ENCODE data around the gene TEKTIP1. TPM values are rescaled to one million over a fixed set of nuclear protein-coding genes. Genes with fewer than 3 reads are reported as not detected.

The TEKTIP1 gene
- total RNA-seq, 1 donor from 2014 or later, result 7.6 TPM

Other genes with a start within 250 kb of the TEKTIP1 start
- gene NFIC, start 172.6 kb upstream of the TEKTIP1 start, total RNA-seq, result 12.7 and 14.9 TPM in 2 replicates
- 0.54 TPM in 1 of 2 replicates, not detected in the other for gene SMIM24, start 58.6 kb upstream of the TEKTIP1 start, total RNA-seq
- not detected in 2 replicates for gene SMIM44, start 55.7 kb upstream of the TEKTIP1 start, total RNA-seq
- gene DOHH, start 38.5 kb upstream of the TEKTIP1 start, total RNA-seq, result 16.9 and 19.4 TPM in 2 replicates
- 63.0 and 63.1 TPM in 2 replicates for gene FZR1, start 32.9 kb upstream of the TEKTIP1 start, total RNA-seq
- 89.0 and 92.8 TPM in 2 replicates for gene MFSD12, start 18.4 kb downstream of the TEKTIP1 start, total RNA-seq
- gene HMG20B, start 33.8 kb downstream of the TEKTIP1 start, total RNA-seq, result 41.5 and 44.3 TPM in 2 replicates
- gene GIPC3, start 46.3 kb downstream of the TEKTIP1 start, total RNA-seq, result 0.95 and 0.98 TPM in 2 replicates
- 0.39 and 1.1 TPM in 2 replicates for gene TBXA2R, start 67.7 kb downstream of the TEKTIP1 start, total RNA-seq
- 35.4 and 39.2 TPM in 2 replicates for gene CACTIN, start 87.6 kb downstream of the TEKTIP1 start, total RNA-seq
- gene PIP5K1C, start 161.3 kb downstream of the TEKTIP1 start, total RNA-seq, result 23.5 and 23.9 TPM in 2 replicates
- 1.3 and 1.5 TPM in 2 replicates for gene TJP3, start 169.2 kb downstream of the TEKTIP1 start, total RNA-seq
- 63.4 and 67.9 TPM in 2 replicates for gene APBA3, start 222.5 kb downstream of the TEKTIP1 start, total RNA-seq
- 93.9 and 94.5 TPM in 2 replicates for gene MRPL54, start 223.5 kb downstream of the TEKTIP1 start, total RNA-seq
- gene RAX2, start 233.1 kb downstream of the TEKTIP1 start, total RNA-seq, result not detected in 2 replicates
- 9.0 and 11.2 TPM in 2 replicates for gene MATK, start 247.2 kb downstream of the TEKTIP1 start, total RNA-seq

All from T-helper 1 cell treated with Interleukin-12 subunit alpha and Interleukin-12 subunit beta and Interleukin-4 antibody, amounts not matched to agents 30 ng/mL and 1 ng/mL, for 36 hours (primary cell).